Skin epidermis (tissue), 12 donors: ENCODE data around the gene TAMM41.
"Not testable (repeated sequence)": the region's sequence is repeated elsewhere in the genome, so short reads cannot be mapped to it uniquely, and the experiment has no call there.

Experiments used
- H3K27ac ChIP-seq, 21 experiments: fragments of 200-600 bp; sonication (generic) in 11 of 21; one replicate each; pipeline ENCODE4 v1.5.0; 2020; ENCODE audit warnings: mild to moderate bottlenecking in 3 of 21, inconsistent platforms in 2 of 21, moderate library complexity in 2 of 21
- H3K4me3 ChIP-seq, 7 experiments: fragments of 200-600 bp; sonication (generic) in 2 of 7; one replicate each; pipeline ENCODE4 v1.5.0; 2020; ENCODE audit warnings: inconsistent platforms in 2 of 7, mild to moderate bottlenecking in 2 of 7, moderate library complexity in 1 of 7

TAMM41 gene

DNA sequence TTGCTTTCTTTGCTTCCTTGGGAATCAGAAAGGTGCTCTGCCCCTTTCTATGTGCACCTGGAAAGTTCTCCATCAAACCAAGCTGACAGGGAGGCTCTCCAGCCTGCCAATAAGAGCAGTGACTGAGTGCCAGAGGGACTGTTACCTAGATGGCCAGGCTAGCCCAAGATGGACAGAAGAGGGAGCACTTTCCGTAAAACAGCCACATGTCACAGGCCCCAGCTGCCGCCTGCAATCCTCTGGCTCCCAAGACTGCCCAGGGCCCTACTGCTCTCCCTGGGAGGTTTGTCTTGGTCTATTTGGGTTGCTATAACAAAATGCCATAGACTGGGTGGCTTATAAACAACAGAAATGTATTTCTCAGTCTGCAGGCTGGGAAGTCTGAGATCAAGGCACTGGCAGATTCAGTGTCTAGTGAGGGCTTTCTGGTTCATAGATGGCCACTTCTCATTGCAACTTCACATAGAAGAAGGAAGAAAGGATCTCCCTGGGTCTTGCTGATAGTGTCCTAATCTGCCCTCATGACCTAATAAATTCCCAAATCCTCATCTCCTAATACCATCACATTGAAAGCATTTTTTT lies 72.3 kb downstream of the TAMM41 start:
- peak overlapping the region in 13 of 21 experiments; percentile 10 to 74 (median 46) for H3K27ac ChIP-seq
- H3K4me3 ChIP-seq, result no peak overlapping the region

DNA sequence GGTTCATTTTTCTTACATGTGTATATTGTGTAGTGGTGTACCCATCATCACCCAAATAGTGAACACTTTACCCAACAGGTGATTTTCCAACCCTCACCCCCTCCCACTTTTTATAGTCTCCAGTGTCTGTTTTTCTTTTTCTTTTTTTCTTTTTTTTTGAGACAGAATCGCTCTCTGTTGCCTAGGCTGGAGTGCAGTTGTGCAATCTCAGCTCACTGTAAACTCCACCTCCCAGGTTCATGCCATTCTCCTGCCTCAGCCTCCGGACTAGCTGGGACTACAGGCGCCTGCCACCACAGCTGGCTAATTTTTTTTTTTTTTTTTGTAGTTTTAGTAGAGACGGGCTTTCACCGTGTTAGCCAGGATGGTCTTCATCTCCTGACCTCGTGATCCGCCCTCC lies 74.8 kb downstream of the TAMM41 start:
- not testable (repeated sequence) for H3K4me3 ChIP-seq
- peak overlapping the region in 12 of 21 experiments; percentile 14 to 87 (median 55) for H3K27ac ChIP-seq

DNA sequence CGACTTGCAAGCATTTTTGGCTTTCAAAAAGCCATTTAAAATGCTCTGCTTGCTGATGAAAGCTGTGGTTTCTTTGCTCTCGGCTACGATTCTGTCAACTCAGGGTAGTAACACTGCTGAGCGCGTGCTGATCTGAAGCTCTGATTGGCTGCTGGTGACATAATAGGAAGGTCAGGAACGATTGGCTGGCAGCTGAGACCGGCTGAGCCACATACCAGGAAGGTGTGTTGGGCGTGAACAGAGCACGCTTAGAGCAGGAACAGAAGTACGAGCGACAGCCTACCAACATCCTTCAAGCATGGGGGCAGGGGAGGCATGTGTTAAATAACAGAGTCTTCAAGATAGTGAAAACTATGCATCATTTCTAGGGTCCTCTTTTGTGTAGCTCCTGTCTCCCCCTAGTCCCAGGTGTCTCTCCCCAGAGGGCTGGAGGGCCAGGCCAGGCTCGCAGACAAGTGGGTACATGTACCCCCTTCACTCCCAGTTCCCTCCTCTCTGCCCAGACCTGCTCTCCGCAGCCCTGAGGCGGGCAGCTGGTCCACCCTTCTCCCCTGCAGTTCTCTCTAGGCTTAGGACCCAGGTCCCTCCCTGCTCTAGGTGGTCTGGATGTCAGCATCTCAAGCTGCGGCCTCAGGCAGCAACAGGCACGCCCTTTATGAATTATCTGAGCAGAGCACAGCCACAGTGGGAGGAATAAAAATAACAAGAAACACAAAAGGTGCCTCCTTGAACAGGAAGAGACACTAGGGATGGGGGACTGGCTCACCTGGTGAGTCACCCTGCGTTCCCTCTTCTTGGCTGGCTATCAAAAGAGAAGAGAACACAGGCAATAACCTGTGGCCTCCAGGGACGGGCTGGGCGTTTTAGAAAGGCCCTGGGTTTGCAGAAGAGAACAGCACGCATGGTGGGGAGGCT lies 76.0 kb downstream of the TAMM41 start:
- Histone ChIP-seq H3K4me3 (peak overlapping the region in 1 of 7 experiments; percentile 5), H3K27ac (peak overlapping the region in 19 of 21 experiments; percentile 11 to 87 (median 70))

DNA sequence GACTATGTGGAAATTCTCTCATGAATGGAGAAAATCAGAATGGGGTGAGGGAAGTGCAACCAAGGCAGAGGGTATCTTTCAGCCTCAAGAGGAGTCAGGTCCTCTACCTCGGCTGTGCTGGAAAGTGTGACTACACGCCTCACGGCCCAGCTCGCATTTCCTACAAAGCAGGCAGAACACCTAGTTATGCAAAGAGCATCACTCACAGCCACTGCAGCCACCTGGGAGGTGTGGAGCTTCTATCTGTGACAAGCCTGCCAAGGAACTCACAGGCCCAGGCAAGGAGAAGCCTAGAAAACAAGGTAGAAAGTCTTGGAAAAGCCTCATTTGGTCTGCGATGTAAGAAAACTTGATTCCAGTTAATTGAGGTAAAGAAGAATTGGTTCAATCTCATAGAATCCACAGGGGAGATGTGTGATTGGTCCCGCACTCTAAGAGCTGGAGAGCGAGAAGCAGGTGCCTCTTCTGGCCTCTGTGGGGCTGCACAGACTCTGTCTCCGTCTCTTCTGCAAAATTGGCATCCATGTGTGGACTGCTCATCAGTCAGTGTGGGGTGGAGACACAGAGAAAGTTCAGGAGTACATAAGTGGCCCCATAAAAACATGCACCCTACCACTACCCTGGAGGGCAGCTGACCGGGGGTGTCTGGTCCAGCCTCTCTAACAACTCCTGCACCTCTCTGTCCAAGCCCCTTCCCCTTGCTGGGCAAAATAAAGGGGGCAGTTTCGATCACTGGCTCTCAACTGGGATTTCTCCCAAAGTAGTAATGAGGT lies 76.8 kb downstream of the TAMM41 start:
- Histone ChIP-seq H3K4me3 (no peak overlapping the region), H3K27ac (peak overlapping the region in 18 of 21 experiments; percentile 49 to 87 (median 70))

DNA sequence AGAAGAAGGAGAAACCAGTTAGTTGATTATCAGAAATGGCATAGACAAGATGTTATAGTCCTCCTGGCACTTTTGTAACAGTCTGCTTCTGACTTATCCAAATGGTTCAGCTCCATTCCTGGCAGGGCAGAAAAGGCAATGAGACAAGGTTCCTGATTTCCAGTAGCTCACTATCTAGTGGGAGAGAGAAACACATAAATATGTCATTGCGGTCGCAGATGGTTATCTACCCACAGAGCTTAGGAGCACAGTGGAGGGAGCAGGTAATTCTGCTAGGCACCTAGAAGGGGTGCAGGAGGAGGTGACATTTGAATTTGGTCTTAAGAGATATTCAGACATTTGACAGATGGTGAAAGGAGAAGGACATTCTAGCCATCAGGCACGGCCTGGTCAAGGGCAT lies 78.1 kb downstream of the TAMM41 start:
- H3K27ac ChIP-seq, result peak overlapping the region in 2 of 21 experiments; percentile 68 to 85
- H3K4me3 ChIP-seq, result no peak overlapping the region

- H3K27ac ChIP-seq, result no peak overlapping the region
Measured at GRCh38 chr3:11764931-11765363, 81.7 kb downstream of the TAMM41 start.

GRCh38 chr3:11759996-11760395 lies 86.7 kb downstream of the TAMM41 start:
- no peak overlapping the region for H3K27ac ChIP-seq
- no peak overlapping the region for H3K4me3 ChIP-seq

More at GRCh38 chr3:11764931-11765363, 81.7 kb downstream of the TAMM41 start:
- no peak overlapping the region for H3K4me3 ChIP-seq

- no peak overlapping the region for H3K4me3 ChIP-seq
- H3K27ac ChIP-seq, result no peak overlapping the region
Measured at GRCh38 chr3:11757929-11758328, 88.8 kb downstream of the TAMM41 start.

DNA sequence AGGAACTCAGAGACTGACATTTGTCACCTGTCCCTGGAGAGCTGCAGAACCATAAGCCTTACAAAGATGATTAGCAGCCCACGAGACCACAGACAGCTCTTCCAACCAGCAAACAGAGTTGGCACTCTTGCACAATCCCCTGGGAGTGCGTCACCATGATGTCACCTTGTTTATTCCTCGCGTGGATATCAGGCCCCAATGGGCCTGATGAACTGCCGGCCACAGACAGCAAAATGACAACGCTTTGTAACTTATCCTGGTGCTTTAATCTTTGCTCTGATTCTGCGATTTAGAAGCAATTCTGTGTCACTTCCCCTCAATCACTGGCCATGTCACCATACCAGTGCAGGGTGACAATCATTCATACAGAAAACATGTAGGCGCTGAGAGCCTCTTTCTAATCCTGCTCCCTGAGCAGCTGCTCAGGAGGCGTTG lies 89.2 kb downstream of the TAMM41 start:
- H3K27ac ChIP-seq, result no peak overlapping the region
- H3K4me3 ChIP-seq, result no peak overlapping the region

- Histone ChIP-seq H3K4me3 (no peak overlapping the region), H3K27ac (no peak overlapping the region)
Measured at GRCh38 chr3:11755276-11755675, 91.4 kb downstream of the TAMM41 start.

- not testable (repeated sequence) for H3K27ac ChIP-seq, H3K4me3 ChIP-seq
Measured at GRCh38 chr3:11752254-11752653, 94.4 kb downstream of the TAMM41 start.

- not testable (repeated sequence) for H3K4me3 ChIP-seq, H3K27ac ChIP-seq
Measured at GRCh38 chr3:11748306-11748705, 98.4 kb downstream of the TAMM41 start.
